AG08396 (cell line): ENCODE results near the gene TRIM10.
"Not testable (repeated sequence)": the region's sequence is repeated elsewhere in the genome, so short reads cannot be mapped to it uniquely, and the experiment has no call there.

Source experiments
- DNase-seq: peaks from one replicate; pipeline ENCODE4 v3.0.0; 2012; ENCODE audit warnings: low spot score, mixed read lengths

The TRIM10 gene

DNA sequence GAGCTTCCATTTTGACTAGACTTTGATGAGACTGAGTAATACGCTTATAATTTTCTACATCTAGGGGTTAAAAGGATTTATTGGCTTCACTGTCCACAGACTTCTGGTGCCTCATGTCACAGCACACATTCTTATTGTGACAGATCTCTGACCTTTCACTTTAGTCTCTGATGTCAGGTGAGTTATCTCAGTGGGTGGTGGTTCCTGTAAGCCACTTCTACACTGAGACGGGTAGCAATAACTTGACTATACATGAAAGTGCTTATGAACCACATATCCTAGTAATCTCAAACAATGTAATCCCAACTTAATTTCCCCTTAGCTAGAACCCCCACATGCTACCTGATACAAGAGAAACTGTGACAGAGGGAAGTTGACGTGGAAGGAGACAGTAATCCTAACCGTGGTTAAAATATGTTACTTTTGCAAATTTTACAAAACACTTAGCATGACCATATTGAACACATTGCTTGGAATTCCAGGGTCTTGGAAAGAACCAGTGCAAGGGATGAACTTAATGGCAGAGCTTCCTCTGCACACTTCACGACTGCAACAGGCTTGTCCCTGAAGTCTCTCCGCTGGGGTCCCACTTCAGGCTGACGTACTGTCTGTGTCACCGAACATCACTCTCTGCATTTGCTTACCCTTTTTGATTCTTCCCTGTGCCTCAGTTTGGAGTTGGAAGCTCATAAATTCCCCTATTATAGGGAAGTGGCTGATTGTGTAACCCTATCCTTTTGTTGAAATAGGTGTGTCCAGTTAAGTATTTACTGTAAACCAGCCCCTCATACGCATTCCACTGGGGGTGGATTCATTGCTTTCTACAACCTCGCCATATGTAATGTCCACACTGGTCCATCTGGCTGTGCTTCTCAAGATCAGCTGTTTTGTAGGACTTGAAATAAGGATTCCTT lies 31.5 kb downstream of the TRIM10 start:
- no peak for DNase-seq

DNA sequence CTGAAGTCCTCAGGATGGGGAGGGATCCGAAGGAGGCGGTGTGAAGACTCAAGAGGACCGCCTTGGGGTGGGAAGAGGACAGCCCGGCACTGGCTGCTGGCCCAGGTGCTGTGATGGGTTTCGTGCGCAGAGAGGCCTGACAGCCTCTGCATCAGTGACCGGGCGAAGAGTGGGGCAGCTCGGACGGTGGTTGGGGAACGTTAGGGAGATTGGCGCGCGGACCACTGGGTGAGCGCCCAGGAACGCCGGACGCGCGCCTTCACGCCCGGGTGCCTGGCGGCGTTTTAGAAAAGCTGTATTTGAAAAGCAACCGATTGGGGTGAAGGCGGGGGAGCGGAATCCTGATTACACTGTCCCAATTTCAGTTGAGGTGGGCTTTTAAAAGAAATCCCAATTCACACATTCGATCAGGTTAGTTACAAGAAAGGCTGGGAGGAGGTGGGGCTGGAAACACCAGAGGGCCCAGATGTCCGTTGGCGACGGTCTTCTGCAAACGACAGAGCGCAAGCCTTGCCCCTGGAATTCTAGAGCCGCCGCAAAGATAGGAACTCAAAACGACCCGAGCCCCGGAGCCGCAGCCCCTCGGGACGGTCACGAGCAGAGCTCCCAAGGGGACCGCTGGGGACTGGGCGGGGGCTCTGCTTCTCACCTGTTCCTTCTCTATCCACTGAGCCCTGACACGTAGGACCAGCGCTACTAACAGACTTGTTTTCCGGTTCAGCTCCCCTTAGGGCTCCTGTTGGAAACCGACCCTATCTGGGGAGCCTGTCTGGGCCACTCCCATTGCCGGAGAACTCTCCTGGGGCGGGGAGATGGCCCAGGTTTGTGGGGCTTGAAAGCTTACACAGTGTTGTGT lies 33.5 kb downstream of the TRIM10 start:
- DNase-seq: no peak

DNA sequence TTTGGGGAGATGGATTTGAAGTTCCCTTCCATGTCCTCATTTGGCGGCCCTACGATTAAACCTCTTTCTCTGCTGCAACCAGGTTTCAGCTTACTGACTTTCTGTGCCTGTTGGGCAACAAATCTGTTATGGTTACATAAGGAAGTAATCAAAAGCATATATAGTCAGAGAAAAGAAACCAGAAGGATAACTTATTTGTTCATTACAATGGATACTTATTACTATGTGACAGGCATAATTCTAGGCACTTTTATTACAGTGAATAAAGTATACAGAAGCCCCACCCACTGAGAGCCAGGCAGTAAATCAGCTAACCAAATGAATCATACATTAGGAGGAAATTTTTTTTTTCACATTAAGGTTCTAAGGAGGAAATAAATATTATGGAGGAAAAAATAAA lies 38.5 kb downstream of the TRIM10 start:
- DNase-seq: no peak

DNA sequence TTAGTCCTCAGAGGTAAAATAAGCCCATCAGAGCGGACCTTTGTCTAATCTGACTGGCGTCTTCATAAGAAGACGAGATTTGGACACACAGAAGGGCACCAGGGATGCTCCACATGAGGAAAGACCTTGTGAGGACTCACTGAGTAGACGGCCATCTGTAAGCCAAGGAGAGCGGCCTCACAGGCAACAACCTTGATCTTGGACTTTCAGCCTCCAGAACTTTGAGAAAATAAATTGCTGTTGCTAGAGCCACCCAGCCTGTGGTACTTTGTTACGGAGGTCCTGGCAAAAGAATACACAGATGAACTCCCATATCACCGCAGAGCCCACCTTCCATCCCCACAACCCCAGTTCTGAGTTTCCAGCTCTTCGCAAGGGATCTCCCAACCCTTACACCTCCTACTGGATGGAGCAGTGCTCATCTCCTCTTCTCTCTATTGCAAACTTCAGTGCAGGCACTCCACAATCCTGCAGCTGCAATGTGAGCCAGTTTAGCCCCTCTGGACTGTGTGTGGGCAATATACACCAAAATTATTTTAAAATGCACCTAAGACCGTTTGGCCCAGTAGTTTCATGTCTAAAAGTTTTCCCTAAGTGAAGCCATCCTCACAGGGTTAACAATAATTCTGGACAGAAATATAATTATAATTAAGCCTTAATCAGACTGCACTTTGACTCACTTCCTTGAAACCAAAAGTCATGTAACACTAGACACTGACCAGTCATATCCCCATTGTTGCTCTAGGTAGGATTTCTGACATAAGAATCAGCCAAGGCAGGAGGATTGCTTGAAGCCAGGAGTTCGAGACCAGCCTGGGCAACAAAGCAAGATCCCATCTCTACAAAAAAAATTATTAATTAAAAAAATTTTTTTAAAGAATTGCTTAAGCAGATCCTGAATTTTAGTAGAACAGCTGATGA lies 39.3 kb downstream of the TRIM10 start:
- DNase-seq: no peak

DNA sequence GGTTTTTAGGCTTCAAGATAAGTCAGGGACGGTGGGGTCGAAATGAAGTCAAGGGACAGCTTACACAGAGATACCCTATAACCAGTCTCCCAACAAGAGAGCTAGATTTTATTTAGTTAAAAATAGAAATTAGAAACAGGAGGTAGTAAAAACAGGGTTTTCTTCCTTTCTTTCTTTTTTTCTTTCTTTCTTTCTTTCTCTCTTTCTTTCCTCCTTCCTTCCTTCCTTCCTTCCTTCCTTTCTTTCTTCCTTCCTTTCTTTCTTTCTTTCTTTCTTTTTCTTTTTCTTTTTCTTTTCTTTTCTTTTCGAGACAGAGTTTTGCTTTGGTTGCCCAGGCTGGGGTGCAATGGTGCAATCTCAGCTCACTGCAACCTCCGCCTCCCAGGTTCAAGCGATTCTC lies 42.3 kb downstream of the TRIM10 start:
- DNase-seq: not testable (repeated sequence)

DNA sequence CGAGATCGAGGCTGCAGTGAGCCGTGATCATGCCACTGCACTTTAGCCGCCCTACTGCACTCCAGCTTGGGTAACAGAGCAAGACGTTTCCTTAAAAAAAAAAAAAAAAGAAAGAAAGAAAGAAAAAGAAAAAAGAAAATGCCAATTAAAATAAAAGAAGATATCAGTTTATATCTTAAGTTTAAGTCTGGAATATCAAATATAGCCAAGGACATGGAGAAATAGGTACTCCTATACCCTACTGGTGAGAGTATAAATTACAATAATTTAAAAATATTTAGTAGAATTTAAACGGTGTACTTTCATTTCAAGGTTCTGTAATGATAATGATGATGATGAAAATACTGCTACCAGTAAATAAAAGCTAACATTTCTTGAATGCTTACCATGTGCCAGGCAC lies 44.3 kb downstream of the TRIM10 start:
- no peak for DNase-seq

DNA sequence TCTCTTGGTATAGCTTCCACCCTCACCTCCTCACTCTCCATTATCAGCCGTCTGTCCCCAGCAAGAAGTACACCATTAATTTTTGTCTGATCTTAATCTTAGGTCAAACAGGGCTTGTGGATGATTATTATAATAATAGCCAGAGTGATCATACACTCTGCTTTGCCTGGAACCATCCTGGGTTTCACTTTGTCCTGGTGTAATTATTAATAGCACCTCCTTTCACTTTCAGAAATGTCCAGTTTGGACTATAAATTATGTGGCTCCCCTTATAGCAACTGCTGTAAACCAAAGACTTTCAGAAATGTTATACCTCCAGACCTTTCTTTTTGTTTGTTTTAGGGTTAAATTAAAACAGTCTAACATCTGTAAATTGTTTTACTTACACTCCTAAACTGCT lies 47.2 kb downstream of the TRIM10 start:
- no peak for DNase-seq

DNA sequence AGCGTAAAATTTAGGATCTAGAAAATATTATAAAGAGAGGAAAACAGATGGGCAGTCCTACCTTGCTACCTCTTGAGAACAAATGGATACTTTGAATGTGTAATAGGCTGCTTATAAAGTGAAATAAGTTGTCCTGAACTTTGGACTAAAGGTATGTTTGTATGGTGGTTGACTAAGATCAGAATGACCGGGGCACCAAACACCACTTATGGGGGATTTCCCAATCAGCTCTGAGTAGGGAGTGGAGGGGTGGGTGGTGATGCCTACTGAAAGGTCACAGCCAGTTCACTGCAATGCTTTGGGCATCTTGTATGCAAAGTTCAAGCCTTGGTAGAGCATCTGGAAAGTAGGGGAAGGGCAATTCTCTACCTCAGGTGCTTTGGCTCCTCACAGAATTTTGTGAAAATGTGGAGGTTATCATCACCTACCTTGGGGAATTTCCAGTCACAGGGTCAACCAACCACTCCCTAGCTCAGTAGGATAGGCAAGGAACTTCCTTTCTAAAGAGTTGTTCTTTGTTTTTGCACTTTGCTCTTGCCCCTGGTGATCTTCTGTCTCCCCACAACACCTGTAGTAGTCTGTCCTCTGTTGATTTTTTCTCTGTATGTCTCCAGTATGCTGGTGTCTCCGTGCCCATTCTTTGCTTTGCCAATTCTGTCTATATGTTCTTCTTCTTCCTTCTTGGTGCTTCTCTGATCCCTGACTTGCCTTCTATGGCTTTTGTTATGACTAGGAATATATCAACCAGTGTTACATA lies 47.8 kb downstream of the TRIM10 start, which contains the start of gene TRIM31:
Gene TRIM31, minus strand, starts transcription at position 88 of the 757 bp plus-strand sequence. CDS start 285 bp downstream, outside the sequence.
- no peak for DNase-seq

DNA sequence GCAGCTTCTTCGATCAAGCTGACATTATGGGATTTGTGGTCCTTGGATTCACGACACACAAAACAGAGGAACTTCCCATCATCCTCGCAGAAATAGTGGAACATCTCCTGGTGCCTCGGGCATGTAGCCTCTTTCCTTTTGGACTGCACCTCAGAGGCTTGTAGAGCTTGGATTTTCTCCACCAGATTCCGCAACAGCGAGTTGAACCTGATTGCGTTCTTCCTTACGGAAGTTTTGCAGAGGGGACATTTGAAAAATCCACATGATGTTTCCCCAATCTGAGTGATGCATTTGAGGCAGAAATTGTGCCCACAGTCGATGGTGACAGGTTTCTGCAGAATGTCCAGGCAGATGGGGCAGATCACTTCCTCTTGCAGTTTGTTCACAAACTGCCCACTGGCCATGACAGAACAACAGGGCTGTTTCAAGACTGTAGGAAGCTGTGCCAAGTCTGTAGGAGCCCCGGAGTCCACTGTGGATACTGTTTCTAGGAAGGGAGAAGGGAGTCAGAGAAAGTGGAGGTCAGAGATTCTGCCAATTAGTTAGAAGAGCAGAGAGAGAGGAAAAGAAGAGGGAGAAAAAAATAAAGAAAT lies 48.5 kb downstream of the TRIM10 start:
- DNase-seq: no peak

DNA sequence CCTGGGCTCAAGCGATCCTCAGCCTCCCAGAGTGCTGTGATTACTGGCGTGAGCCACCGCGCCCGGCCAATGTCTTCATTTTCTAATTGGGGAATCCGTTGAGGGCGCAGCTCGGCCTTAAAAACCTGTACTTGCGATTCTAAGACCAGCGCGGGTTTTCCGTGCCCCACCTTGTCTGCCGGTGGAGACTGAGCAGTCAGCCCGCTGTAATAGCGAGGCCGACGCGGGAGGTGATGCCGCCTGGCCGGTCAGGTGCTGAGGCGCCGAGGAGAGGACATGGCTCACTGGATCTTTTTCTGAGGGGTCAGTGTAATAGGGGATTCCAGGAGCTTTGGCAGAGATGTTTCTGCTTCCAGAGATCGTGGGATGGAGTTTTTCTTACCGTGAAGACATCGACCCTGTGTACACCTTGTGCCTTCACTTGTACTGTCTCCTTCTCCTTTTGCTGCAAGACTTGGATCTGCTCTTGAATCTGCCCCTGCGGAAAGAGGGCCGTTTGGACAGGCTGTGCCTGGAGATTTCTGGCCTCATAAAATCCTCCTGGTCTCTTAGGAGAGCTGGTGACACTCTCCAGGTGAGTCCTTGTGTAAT lies 49.6 kb downstream of the TRIM10 start:
- no peak for DNase-seq

DNA sequence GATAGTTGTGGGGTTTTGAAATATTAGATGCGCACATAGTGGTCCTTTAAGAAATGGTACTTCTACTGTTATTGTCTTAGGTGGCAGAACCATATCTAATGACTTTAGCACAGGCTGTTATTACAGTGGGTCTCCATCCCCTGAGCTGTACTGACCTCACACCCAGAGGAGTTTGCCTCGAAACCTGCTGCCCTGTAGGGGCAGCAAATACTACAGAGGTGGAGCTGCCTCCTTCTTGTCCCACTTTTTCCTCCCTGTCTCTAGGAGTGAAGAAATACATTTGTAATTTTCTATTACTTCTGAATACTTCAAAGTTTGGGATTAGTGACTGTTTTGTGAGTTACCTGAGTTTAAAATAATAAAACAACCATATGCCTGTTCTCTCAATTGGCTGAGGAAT lies 56.4 kb downstream of the TRIM10 start:
- DNase-seq: no peak

DNA sequence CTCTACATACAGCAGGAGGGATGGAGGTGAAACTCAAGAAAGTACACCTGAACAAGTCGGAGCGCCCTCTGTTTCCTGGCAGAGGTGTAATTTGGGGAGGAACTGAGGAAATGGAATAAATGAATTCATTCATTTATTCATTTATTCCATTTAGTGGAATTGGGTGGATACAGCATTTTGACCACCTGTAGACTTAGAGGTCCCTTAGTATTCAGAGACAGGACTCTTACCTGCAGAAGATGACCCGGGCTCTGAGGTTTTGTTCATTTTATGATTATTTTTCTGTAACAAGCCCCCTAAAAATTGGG lies 57.2 kb downstream of the TRIM10 start:
- no peak for DNase-seq

DNA sequence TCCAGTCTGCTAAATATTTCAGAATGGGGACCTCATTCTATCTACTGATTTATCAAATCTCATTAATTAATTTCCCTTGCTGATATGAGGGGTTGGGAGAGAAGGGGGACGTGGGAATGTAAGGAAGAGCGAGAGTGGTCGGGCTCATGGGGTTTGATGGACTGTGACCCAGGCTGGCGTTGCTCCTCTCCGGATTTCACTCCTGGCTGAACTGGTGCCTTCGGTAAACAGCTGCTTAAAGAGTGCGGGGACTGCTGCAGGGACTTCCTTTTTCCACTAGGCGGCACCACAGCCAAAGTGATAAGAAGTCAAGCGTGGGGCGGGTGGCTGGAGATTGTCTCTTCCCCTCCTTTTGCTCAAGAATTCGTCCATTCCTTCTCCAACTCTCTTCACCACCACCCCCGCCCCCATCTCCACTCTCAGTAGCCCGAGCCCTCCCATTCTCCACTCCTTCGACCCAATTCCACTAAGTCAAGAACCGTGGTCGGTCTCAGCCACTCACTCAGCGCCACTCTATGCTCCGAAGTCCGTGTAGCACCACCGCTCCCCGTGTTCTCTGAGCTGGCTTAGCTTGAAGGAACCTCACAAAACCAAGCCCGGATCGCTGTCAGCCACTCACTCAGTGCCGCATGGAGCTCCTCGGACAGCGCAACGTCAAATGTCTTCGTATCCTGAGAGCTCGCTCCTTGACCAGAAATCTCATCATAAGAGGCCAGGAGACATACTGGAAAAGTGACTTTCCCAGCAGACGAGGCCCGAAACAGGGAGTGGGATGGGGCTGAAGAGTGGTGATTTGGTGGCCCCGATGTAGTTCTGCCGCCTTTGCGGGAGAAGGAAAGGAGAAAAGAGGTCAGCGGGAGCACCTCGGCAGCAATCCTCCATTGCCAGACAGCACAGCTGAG lies 57.8 kb downstream of the TRIM10 start:
- DNase-seq: peak; percentile 91

DNA sequence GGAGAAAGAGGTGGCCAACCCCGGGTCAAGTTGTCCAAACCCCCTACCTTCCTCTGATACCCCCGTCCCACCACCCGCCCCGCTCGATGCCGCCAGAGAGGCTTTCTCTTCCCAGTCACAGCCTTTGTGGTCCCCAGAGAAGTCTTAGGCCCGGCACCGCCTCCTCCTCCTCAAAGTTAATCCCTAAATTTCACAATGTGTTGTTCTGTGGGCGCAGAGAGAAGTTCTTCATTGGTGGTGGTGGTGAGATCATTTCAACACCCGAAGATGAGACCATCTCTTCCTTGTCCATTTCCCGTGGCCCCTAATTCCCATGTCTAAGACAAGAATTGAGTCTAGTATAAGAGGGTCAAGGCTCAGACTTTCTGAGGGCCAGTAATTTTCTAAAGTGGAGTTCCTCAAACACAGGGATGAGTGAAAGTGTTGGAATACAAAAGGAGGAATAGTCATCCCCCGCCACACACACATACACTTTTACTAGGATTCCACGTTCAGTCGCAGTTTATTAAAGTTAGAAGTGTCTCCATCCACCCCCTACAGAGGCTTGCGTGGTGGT lies 58.5 kb downstream of the TRIM10 start:
- no peak for DNase-seq
